Fibroblast of pulmonary artery (primary cell): ENCODE data around the gene RAP1GAP2.

Experiments
- DNase-seq: peaks from one replicate; pipeline ENCODE4 v3.0.0-alpha.2; 2010; ENCODE audit warnings: low read depth
- H3K4me3 ChIP-seq: replicated peaks from 2 replicates; pipeline ENCODE4 v1.5.1; 2011; ENCODE audit warnings: low read depth, mild to moderate bottlenecking, control low read depth, low read length, moderate library complexity
- TF ChIP-seq, protein P1 (sequence below): IDR thresholded peaks from 2 replicates; pipeline ENCODE4 v1.5.1; 2011; ENCODE audit warnings: mild to moderate bottlenecking, control low read depth, low read length, inconsistent platforms; ENCODE audit errors: missing control alignments

The RAP1GAP2 gene

DNA sequence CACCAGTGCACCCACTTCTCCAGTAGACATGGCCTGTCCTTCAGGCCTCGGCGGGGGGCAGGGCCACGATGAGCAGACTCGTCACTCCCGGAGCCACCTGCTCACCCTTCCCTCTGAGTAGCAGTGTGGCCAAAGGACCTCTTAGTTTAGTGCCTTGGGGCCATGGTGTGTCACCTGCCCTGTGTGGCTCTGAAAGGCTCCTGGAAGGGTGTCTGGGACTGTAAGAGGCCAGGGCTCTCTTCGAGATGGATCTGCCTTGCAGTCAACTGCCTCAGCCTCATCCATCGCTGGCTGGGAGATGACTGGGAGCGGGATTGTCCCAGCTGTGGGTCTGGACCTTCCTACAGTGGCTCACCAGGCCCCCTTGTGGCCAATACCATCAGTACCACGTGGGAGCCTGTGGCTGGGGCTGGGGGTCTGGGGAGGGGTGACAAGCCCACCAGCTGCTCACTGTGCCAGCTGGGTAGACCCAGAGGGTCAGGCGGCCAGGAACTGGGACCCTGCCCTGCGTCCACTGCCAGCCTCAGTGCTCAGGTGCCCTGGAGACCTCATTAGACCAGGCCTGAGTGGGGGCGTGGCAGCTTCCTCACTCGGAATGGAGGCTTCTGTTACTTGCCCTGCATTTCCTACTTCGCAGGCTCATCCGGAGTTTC, 133.8 kb downstream of the RAP1GAP2 start:
- TF ChIP-seq, protein P1, sequence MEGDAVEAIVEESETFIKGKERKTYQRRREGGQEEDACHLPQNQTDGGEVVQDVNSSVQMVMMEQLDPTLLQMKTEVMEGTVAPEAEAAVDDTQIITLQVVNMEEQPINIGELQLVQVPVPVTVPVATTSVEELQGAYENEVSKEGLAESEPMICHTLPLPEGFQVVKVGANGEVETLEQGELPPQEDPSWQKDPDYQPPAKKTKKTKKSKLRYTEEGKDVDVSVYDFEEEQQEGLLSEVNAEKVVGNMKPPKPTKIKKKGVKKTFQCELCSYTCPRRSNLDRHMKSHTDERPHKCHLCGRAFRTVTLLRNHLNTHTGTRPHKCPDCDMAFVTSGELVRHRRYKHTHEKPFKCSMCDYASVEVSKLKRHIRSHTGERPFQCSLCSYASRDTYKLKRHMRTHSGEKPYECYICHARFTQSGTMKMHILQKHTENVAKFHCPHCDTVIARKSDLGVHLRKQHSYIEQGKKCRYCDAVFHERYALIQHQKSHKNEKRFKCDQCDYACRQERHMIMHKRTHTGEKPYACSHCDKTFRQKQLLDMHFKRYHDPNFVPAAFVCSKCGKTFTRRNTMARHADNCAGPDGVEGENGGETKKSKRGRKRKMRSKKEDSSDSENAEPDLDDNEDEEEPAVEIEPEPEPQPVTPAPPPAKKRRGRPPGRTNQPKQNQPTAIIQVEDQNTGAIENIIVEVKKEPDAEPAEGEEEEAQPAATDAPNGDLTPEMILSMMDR, result peak; percentile 64
- no peak overlapping the region for H3K4me3 ChIP-seq
- DNase-seq, result peak; percentile 39

DNA sequence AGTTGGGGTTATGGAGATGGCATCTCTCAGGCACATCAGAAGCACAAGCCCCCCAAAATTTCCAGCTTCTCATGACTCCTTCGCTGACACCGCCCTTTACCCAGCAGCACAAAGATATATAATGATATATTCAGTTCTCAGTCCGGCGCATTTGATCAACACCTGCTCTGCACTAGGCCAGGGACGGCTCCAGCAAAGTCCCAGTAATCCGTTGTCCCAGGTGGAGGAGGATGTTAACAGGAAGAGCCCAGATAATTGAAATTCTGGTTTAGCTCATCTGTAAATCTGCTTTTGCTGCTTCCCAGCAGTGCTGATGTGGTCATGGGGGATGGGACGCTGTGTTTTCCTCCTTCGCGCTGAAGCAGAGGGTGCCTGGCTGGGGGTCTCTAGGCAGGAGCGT, 135.6 kb downstream of the RAP1GAP2 start:
- no peak overlapping the region for H3K4me3 ChIP-seq
- TF ChIP-seq, protein P1, result no peak
- no peak for DNase-seq

DNA sequence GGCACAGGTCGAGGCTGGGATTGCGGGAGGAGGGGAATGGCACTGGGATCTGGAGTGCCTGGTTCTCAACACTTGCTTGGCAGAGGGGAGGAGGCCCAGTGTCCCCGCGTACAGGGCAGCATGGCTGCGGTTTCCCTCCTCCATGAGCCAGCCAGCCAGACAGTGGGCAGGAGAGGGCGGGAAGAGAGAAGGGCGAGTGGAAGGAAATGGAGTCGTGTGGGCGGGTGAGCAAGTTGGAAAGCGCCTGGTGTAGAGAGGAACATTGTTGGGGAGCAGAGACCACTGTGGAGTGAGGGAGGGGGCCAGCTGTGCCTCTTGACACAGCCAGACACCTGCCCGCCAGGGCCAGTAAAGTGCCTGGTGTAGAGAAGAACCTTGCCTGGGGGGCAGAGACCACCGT, 136.7 kb downstream of the RAP1GAP2 start:
- TF ChIP-seq, protein P1, result no peak
- H3K4me3 ChIP-seq, result no peak overlapping the region
- DNase-seq, result no peak

DNA sequence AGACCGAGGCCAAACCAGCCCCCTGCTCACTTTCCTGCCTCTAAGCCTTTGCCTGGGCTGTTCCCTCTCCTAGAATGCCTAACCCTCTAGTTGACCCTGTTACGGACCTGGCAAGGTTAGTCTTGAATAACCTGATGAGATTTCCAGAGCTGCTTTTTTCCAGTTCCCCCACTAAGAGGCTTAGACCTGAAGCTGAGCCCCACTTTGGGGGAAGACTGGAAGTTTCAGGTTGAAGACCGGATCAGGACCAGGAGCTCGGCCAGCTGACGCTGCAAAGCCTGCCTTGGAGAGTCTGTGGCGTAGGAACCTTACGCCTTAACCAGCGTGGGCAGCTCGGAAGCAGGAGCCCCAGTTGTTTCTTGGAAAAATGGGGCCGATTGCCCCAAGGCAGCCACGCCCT, 137.4 kb downstream of the RAP1GAP2 start:
- TF ChIP-seq, protein P1, result no peak
- no peak overlapping the region for H3K4me3 ChIP-seq
- DNase-seq, result no peak

DNA sequence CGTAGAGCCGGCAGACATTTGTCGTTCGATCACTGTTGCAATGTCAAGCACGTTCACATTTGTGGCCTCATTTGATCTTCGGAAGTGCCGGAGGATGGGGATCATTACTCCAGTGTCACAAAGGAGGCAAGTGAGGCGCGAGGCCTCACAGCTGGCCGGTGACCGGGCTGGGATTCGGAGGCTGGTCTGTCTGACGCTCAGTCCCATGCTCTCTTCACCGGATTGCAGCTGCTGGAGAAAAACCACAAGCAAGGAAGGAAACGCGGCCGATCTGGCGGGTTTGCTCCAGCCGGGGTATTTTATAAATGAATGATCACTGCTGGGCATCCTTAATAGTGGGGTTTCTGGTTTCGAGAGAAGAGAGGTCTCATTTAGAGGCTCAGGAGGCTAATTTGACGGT, 139.4 kb downstream of the RAP1GAP2 start:
- DNase-seq, result no peak
- H3K4me3 ChIP-seq, result no peak overlapping the region
- TF ChIP-seq, protein P1, result no peak

DNA sequence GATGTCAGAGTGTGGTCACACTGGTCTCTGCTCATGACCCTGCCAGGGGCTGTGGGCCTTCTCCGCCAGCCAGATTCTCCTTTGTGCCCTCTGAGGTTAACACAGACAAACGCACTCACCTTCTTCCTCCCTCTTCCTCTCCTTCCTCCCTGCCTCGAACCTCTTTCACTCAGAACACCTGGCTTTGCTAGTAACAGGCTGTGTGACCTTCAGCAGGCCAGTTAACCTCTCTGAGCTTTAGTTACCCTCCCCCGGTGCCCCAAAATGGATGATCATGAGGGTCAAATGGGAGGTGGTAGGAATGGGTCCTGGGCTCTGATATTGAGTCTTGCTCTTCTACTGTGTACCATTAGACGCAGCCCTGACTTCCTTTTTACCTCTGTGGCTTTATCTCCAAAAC, 140.1 kb downstream of the RAP1GAP2 start:
- TF ChIP-seq, protein P1, result no peak
- DNase-seq, result no peak
- no peak overlapping the region for H3K4me3 ChIP-seq

DNA sequence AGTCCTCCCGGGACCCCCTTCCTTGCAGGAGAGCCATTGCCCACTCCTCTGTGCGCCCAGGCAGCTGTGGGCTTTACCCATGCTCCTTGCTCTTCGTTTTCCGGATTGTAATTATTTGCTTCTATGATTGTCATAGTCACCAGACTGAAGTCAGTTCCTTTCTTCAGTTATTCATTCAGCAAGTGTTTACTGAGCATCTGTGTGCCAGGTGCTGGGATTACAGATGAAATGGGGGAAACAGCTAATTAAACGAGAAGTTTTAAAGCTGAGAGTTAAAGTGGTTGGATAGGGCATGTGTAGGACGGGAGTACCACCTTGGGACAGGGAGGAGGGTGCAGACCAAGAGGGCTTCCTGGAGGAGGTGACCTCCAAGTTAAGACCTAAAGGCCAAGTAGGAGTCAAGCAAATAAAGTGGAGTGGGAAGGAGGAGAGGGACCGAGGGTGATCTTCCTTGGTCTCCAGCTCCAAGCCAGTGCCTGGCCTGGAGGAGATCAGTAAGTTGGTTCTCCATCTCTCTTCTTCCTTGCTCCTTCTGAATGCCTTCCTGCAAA, 140.6 kb downstream of the RAP1GAP2 start:
- no peak overlapping the region for H3K4me3 ChIP-seq
- DNase-seq, result no peak
- TF ChIP-seq, protein P1, result no peak
